ENCODE results near the gene HCN4.

GRCh38 chr15:73335471-73335870 is 33.3 kb downstream of the HCN4 start:
- no peak for TF ChIP-seq CTCF (IDR thresholded peaks at IDR 0.05 in 8 of 11, conservative IDR thresholded peaks at IDR 0.05 in 3 of 11)
- no peak for TF ChIP-seq POLR2A (IDR thresholded peaks at IDR 0.05)

Measured in spleen (tissue), 7 donors.